GM19452 (cell line): ENCODE data around the gene TCP11X1.
"Not testable (repeated sequence)": the region's sequence is repeated elsewhere in the genome, so short reads cannot be mapped to it uniquely, and the experiment has no call there.

Experiments
- ATAC-seq: cut with Tn5 transposase; IDR thresholded peaks from one replicate; pipeline ENCODE4 v1.9.1; 2021; ENCODE audit not compliant: unreplicated experiment

TCP11X1 gene

DNA sequence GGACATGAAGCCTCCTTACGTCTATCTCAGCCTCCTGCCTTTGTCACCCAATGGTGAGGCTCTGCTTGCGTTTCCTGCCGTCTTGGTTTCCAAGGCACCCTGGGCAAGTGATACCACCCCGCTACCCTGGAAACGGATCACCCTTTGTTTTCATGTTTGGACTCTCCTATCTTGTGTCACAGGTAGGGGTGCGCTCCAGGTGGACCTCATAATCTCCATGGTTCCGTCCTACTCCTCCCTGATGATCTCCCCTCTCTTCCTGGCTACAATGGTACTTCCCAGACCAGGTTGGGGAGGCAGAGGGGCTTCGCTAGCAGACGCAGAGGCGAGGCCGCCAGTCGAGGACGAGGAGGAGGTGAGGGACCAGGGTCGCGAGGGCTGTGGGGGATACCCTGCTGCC is at the start of gene TCP11X1:
Gene TCP11X1, plus strand, starts transcription at position 316 of the 400 bp plus-strand sequence.
- ATAC-seq: not testable (repeated sequence)

DNA sequence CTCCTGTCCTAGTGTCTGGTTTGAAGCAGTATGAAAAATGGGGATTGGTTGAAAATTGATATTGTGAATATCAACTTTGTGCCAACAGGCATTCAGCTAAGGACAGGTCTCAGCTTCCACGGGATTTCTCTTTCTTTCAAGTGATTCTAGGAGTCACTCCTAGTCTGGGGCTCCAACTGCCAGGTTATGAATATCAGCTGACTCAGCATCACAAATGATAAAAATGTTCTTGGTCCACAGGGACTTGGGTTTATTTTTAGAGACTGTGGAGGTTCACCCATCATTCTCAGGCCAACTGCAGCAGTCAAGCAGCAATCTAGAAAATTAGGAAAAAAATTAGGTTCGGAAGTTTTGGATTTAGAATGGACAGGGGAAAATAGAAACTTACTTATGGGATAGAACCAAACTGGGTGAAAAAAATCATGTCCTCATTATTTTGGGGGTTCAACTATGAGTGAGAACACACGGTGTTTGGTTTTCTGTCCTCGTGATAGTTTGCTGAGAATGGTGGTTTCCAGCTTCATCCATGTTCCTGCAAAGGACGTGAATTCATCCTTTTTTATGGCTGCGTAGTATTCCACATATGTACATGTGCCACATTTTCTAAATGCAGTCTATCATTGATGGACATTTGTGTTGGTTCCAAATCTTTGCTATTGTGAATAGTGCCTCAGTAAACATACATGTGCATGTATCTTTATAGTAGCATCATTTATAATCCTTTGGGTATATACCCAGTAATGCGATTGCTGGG is 29.0 kb upstream of the TCP11X1 start:
- no peak for ATAC-seq

DNA sequence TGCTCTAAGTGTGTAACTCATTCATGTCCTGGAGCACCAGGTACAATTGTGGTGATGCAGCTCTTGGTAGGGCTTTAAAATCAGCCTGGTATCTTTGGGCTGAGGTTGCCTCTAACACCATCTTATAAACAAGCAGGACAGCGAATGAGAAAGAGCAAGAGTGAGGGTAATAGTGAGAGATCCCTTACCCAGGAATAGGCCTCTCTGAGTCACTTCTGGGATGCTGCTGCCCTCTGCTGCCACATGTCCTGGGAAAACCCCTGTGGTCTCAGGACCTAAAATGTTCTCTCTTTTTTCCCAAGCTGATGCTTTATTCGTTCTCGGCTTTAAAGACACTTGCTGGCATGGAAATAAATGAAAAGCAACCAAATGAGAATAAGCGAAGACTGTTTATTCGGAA is 7.2 kb upstream of the TCP11X1 start:
- not testable (repeated sequence) for ATAC-seq

DNA sequence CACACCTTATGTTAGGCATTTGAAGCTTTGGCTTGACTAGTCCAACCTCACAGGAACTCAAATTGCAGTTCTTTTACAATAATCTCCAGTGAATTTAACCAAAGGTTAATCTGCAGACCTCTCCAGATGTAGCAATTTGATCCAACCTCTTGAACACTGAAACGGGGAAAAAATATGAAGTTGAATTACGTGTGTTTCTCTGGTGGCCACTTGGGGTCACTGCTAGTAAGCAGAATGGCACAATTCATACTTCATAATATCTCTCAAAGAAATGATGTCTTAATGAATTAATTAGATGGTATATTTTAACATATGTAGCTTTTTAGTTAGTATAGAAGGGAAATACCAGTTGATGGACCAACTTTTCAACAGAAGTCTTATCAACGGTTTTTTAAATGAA is 1.4 kb downstream of the TCP11X1 start:
- not testable (repeated sequence) for ATAC-seq

DNA sequence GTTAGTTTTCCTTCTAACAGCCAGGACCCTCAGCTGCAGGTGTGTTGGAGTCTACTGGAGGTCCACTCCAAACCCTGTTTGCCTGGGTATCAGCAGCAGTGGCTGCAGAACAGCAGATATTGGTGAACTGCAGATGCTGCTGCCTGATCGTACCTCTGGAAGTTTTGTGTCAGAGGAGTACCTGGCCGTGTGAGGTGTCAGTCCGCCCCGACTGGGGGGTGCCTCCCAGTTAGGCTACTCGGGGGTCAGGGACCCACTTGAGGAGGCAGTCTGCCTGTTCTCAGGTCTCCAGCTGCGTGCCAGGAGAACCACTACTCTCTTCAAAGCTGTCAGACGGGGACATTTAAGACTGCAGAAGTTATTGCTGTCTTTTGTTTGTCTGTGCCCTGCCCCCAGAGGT is 20.6 kb downstream of the TCP11X1 start:
- ATAC-seq: not testable (repeated sequence)

DNA sequence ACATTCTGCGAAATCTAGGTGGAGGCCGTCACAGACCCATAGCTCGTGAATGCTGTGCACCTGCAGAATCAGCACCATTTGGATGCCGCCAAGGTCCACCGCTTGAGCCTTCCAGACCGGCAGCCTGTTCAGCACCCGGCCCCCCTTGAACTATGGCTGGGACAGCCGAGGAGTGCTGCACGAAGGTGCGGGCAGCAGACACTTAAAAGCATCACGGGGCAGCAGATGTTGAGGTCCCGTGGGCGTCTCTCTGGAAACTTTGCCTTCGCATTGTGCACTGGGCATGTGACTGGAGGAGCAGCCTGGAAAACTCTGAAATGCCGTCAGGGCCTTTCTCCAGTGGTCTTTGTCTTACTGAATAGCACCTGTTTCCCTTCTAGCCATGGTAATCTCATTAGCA is 25.2 kb downstream of the TCP11X1 start:
- ATAC-seq: not testable (repeated sequence)

DNA sequence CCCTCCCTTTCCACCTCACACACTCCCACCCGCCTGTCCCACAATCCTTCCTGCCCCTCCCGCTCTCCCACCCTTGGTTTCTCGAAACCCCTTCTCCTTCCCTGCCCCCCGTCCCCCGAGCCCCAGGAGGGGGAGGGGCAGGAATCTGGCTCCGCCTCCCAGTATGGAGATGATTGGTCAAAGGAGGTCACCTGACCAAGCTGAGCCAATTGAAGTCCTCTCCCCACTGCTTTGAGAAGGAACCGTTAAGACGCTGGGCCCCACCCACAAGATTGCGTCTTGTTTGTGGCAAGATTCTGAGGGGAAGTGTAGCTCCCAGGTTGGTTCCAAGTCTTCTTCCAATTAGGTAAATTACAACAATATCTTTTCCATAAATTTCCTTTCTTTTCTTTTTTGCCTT is 31.8 kb downstream of the TCP11X1 start, which contains the start of gene NXF2:
Gene NXF2, plus strand, starts transcription at position 275 of the 400 bp plus-strand sequence. CDS start 59,912 bp downstream, outside the sequence.
- not testable (repeated sequence) for ATAC-seq

- not testable (repeated sequence) for ATAC-seq
Measured at GRCh38 chrX:102272231-102272630, 57.1 kb downstream of the TCP11X1 start.
